ENCODE measurements around the gene MT1G.

DNA sequence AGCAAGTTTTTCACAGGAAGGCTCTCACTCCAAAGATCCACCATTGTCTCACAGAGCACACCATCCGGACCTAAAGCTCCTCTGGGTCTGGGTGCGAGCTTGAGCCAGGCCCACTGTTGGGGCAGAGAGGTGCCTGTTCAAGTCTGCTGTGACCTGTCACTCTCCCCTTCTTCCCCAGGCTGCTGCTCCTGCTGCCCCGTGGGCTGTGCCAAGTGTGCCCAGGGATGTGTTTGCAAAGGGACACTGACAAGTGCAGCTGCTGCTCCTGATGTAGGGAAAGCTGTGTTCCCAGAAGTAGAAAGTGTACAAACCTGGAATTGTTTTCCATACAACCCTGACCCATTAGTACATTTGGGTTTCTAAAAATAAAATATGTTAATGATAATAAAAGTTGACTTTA, 9.6 kb upstream of the MT1G start:
- TF ChIP-seq REST (IDR thresholded peaks at IDR 0.05; ENCODE audit: insufficient replicate concordance, low read depth) (no peak), POLR2AphosphoS5 (IDR thresholded peaks at IDR 0.05; ENCODE audit: low read depth) (no peak), GABPA (IDR thresholded peaks at IDR 0.05; ENCODE audit: low read depth) (no peak)
- TF ChIP-seq, protein P1, sequence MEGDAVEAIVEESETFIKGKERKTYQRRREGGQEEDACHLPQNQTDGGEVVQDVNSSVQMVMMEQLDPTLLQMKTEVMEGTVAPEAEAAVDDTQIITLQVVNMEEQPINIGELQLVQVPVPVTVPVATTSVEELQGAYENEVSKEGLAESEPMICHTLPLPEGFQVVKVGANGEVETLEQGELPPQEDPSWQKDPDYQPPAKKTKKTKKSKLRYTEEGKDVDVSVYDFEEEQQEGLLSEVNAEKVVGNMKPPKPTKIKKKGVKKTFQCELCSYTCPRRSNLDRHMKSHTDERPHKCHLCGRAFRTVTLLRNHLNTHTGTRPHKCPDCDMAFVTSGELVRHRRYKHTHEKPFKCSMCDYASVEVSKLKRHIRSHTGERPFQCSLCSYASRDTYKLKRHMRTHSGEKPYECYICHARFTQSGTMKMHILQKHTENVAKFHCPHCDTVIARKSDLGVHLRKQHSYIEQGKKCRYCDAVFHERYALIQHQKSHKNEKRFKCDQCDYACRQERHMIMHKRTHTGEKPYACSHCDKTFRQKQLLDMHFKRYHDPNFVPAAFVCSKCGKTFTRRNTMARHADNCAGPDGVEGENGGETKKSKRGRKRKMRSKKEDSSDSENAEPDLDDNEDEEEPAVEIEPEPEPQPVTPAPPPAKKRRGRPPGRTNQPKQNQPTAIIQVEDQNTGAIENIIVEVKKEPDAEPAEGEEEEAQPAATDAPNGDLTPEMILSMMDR (IDR thresholded peaks at IDR 0.05; ENCODE audit: insufficient read depth, low read length): no peak

Measured in HL-60 (cell line).